MM.1S (cell line): Measurements from ENCODE around the gene NTRK2.

Experiments used
- DNase-seq: peaks from one replicate; pipeline ENCODE4 v3.0.0-alpha.2; 2015
- H2AFZ ChIP-seq: fragments of 300-600 bp; sonication (generic); 2 replicates; pipeline ENCODE4 v1.6.0; 2016; ENCODE audit warnings: antibody characterized with exemption, low read length
- H3F3A ChIP-seq: fragments of 300-600 bp; sonication (generic); 2 replicates; pipeline ENCODE4 v1.6.1; 2016; ENCODE audit warnings: mild to moderate bottlenecking, antibody characterized with exemption, low read length, moderate library complexity, mixed read lengths; ENCODE audit not compliant: insufficient read depth
- H3K27ac ChIP-seq: fragments of 300-600 bp; sonication (generic); 2 replicates; pipeline ENCODE4 v1.5.1; 2016; ENCODE audit warnings: mild to moderate bottlenecking, low read length
- H3K27me3 ChIP-seq: fragments of 300-600 bp; sonication (generic); replicated peaks from 2 replicates; pipeline ENCODE4 v1.6.0; 2016; ENCODE audit warnings: low read length; ENCODE audit not compliant: insufficient read depth
- H3K36me3 ChIP-seq: fragments of 300-600 bp; sonication (generic); replicated peaks from 2 replicates; pipeline ENCODE4 v1.6.1; 2016; ENCODE audit warnings: mild to moderate bottlenecking, low read length, mixed read lengths; ENCODE audit not compliant: insufficient read depth
- H3K4me1 ChIP-seq: fragments of 300-600 bp; sonication (generic); 2 replicates; pipeline ENCODE4 v1.6.1; 2016; ENCODE audit warnings: low read length, mixed read lengths
- H3K4me2 ChIP-seq: fragments of 300-600 bp; sonication (generic); 2 replicates; pipeline ENCODE4 v1.6.0; 2016; ENCODE audit warnings: low read depth, low read length
- H3K4me3 ChIP-seq: fragments of 300-600 bp; sonication (generic); 2 replicates; pipeline ENCODE4 v1.5.1; 2016; ENCODE audit warnings: low read length, mixed read lengths
- H3K79me2 ChIP-seq: fragments of 300-600 bp; sonication (generic); 2 replicates; pipeline ENCODE4 v1.6.1; 2016; ENCODE audit warnings: mixed run types, low read length, mixed read lengths
- H3K9ac ChIP-seq: fragments of 300-600 bp; sonication (generic); 2 replicates; pipeline ENCODE4 v1.6.1; 2016; ENCODE audit warnings: low read length, mixed read lengths
- H3K9me2 ChIP-seq: fragments of 300-600 bp; sonication (generic); replicated peaks from 2 replicates; pipeline ENCODE4 v1.6.1; 2016; ENCODE audit warnings: mild to moderate bottlenecking, low read length, mixed read lengths; ENCODE audit not compliant: insufficient read depth
- H3K9me3 ChIP-seq: fragments of 300-600 bp; sonication (generic); replicated peaks from 2 replicates; pipeline ENCODE4 v1.6.1; 2016; ENCODE audit warnings: mild to moderate bottlenecking, low read length, mixed read lengths; ENCODE audit not compliant: insufficient read depth
- H4K20me1 ChIP-seq: fragments of 300-600 bp; sonication (generic); 2 replicates; pipeline ENCODE4 v1.6.1; 2016; ENCODE audit warnings: mild to moderate bottlenecking, low read length, moderate library complexity, mixed read lengths; ENCODE audit not compliant: insufficient read depth
- CTCF ChIP-seq: fragments of 300-600 bp; sonication (generic); IDR thresholded peaks from 2 replicates; pipeline ENCODE4 v1.5.1; 2016; ENCODE audit warnings: antibody characterized with exemption, low read length, mixed read lengths
- EZH2 ChIP-seq: fragments of 300-600 bp; sonication (generic); optimal IDR thresholded peaks from 2 replicates; pipeline ENCODE3; 2017; ENCODE audit warnings: low read depth, mild to moderate bottlenecking, antibody characterized with exemption, low read length, mixed read lengths
- EZH2phosphoT487 ChIP-seq: fragments of 300-600 bp; sonication (generic); IDR thresholded peaks from 2 replicates; pipeline ENCODE4 v1.6.1; 2018; ENCODE audit warnings: antibody characterized with exemption, low read length

NTRK2 gene

GRCh38 chr9:84943482-84944050, 274.0 kb downstream of the NTRK2 start:
- TF ChIP-seq CTCF (no peak), EZH2phosphoT487 (no peak), EZH2 (no peak)
- Histone ChIP-seq H3K9me3 (no peaks in the 10 kb centered on the region), H3K9me2 (no peaks in the 10 kb centered on the region), H3K4me2 (no peak overlapping the region), H3F3A (no peaks in the 10 kb centered on the region), H2AFZ (no peak overlapping the region), H3K27ac (no peak overlapping the region), H3K79me2 (no peaks in the 10 kb centered on the region), H4K20me1 (no peaks in the 10 kb centered on the region), H3K27me3 (no peaks in the 10 kb centered on the region), H3K36me3 (no peaks in the 10 kb centered on the region), H3K9ac (no peak overlapping the region), H3K4me1 (no peaks in the 10 kb centered on the region), H3K4me3 (no peak overlapping the region)
- DNase-seq = no peak

- Histone ChIP-seq H2AFZ (no peak overlapping the region), H3K4me3 (no peak overlapping the region), H3K4me1 (no peaks in the 10 kb centered on the region), H3K9me3 (no peaks in the 10 kb centered on the region), H3K79me2 (no peaks in the 10 kb centered on the region), H3K4me2 (no peak overlapping the region), H4K20me1 (no peaks in the 10 kb centered on the region), H3K27me3 (no peaks in the 10 kb centered on the region), H3K9ac (no peak overlapping the region), H3F3A (no peaks in the 10 kb centered on the region), H3K27ac (no peak overlapping the region), H3K36me3 (no peaks in the 10 kb centered on the region), H3K9me2 (no peaks in the 10 kb centered on the region)
- no peak for TF ChIP-seq EZH2
- TF ChIP-seq CTCF = no peak
- TF ChIP-seq EZH2phosphoT487 = no peak
- DNase-seq = no peak
These were observed 276.5 kb downstream of the NTRK2 start for GRCh38 chr9:84945878-84946538.

- no peak for DNase-seq
These were observed 278.0 kb downstream of the NTRK2 start for GRCh38 chr9:84947412-84947972.

More at GRCh38 chr9:84947412-84947972, 278.0 kb downstream of the NTRK2 start:
- H3K79me2 ChIP-seq = no peaks in the 10 kb centered on the region
- H3K27ac ChIP-seq = no peak overlapping the region
- no peaks in the 10 kb centered on the region for H3K9me3 ChIP-seq
- H3K4me1 ChIP-seq = no peaks in the 10 kb centered on the region
- TF ChIP-seq CTCF = no peak
- no peak for TF ChIP-seq EZH2
- TF ChIP-seq EZH2phosphoT487 = no peak
- no peak overlapping the region for H2AFZ ChIP-seq
- H3K4me2 ChIP-seq = no peak overlapping the region
- no peaks in the 10 kb centered on the region for H3K36me3 ChIP-seq
- no peak overlapping the region for H3K9ac ChIP-seq
- no peaks in the 10 kb centered on the region for H4K20me1 ChIP-seq
- H3K9me2 ChIP-seq = no peaks in the 10 kb centered on the region
- no peak overlapping the region for H3K4me3 ChIP-seq
- no peaks in the 10 kb centered on the region for H3F3A ChIP-seq
- no peaks in the 10 kb centered on the region for H3K27me3 ChIP-seq
